Measurements from ENCODE around the gene WDR36.

WDR36 gene

DNA sequence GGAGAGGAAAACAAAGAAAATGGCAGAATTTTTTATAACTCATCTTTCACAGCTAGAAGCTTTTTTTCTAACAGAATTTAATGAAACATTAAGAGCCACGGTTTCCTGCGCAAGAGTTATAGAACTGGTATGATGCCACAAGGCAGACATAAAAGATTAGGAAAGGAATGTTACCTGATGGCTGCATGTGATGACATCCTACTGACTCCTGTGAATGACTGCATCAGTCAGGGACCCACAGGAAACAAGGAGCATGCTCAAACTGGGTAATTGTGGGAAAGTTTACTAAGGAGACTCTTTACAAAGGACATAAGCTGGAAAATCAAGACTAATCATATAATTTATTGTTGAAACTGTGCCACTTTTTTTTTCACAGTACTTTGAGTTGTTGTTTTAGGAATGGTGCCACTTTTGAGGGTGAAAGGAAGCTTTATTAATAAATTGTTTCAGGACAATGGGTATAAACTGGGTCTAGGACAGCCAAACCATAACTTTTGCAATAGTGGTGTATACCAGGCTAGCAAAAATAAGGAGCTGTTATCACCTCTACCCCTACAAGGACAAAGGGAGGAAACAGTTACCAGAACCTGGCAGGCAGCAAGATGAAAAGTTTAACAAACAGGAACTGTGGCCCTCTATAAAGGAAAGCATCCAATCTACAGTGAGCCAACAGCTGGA lies 25.7 kb upstream of the WDR36 start:
- TF ChIP-seq, protein P1, sequence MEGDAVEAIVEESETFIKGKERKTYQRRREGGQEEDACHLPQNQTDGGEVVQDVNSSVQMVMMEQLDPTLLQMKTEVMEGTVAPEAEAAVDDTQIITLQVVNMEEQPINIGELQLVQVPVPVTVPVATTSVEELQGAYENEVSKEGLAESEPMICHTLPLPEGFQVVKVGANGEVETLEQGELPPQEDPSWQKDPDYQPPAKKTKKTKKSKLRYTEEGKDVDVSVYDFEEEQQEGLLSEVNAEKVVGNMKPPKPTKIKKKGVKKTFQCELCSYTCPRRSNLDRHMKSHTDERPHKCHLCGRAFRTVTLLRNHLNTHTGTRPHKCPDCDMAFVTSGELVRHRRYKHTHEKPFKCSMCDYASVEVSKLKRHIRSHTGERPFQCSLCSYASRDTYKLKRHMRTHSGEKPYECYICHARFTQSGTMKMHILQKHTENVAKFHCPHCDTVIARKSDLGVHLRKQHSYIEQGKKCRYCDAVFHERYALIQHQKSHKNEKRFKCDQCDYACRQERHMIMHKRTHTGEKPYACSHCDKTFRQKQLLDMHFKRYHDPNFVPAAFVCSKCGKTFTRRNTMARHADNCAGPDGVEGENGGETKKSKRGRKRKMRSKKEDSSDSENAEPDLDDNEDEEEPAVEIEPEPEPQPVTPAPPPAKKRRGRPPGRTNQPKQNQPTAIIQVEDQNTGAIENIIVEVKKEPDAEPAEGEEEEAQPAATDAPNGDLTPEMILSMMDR (IDR thresholded peaks at IDR 0.05; ENCODE audit: borderline replicate concordance, control extremely low read depth, extremely low read depth, insufficient read depth, missing control alignments), result no peak
- no peak for DNase-seq (ENCODE audit: low spot score)
- in situ Hi-C loops (cut with MboI; ENCODE audit: low sequenced_read_pairs, unreplicated experiment), result loop anchor here (25.0 kb wide), 1 partner anchor 304 kb away; no protein-coding TSS in a partner anchor

DNA sequence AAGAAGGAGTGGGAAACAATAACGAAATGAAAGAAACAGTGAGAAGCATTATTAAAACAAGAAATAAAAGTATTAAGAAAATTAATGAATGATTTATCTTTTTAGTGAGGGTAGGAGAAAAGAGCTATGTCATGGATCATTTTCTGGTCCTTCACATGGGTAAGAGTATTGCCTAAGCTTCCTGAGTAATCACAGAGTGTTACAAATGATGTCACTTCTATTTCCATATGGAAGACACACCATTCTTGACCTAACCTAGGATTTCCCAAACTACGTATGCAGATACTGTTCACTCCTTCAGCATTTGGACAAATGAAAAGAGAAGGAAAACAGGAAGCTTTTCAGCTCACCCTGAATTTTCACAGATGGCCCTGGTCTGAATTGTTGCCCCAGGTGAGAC lies 23.9 kb upstream of the WDR36 start:
- DNase-seq (ENCODE audit: low spot score), result no peak
- in situ Hi-C loops (cut with MboI; ENCODE audit: low sequenced_read_pairs, unreplicated experiment), result loop anchor here (25.0 kb wide), 1 partner anchor 306 kb away; no protein-coding TSS in a partner anchor
- TF ChIP-seq, protein P1 (IDR thresholded peaks at IDR 0.05; ENCODE audit: borderline replicate concordance, control extremely low read depth, extremely low read depth, insufficient read depth, missing control alignments), result no peak

DNA sequence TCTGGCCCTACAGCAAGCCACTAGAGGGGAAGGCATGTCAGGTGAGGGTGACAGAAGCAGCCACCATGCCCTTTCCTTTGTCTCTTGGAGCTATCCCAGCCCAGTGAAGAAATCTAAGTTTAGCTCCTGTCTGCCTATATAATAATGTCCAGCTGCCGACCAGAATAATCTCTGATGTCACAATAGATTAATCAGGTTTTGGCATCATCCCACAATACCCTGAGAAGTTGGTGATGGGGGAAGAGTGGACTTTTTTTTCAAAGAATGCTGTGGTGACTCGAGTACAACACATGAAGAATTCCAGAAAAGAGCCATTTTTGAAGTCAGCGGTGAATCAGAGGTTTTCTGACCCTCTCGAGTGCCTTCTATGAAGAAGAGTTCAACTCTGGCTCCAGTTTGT lies 22.3 kb upstream of the WDR36 start:
- DNase-seq (ENCODE audit: low spot score), result no peak
- in situ Hi-C loops (cut with MboI; ENCODE audit: low sequenced_read_pairs, unreplicated experiment), result loop anchor here (25.0 kb wide), 1 partner anchor 308 kb away; no protein-coding TSS in a partner anchor
- TF ChIP-seq, protein P1 (IDR thresholded peaks at IDR 0.05; ENCODE audit: borderline replicate concordance, control extremely low read depth, extremely low read depth, insufficient read depth, missing control alignments), result no peak

DNA sequence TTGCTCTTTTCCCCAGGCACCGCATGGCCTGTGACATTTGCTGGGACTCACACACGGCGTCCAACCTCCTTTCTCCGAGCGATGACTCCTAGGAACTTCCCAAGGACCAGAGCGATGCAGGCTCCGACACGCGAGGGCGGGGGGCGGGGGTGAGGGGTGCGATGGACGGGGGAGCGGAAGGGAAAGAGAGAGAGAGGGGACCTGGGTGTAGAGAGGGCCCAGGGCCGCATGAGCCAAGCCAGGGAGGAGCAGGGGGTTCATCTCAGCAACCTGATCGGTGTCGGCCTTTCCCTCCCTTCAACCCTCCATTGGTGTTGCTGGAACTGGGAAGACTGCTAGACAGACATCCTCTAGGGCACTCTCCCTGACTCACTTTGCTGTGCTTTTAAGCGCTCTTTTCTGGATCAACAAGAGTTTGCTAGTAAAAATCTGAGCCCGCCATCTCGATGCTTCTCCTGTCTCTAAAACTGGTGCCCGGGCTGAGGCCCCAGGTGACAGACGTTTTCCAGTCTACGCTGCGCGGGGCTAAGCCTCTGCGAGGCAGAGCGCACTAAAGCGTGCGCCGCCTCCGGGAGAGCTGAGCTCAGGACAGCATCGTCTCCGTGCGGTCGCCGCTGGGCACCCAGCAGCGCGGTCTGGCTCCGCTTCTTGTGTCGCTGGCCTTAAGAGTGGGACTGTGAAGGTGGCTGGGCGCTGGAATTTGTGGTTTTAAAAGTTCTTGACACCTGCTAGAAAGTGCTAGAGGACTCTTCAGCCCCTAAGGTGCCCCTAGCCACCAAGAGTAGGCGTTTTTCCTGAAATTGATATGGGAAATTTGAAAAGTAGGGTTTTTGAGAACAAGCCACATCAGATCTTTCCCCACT lies 21.6 kb upstream of the WDR36 start:
- DNase-seq (ENCODE audit: low spot score), result no peak
- in situ Hi-C loops (cut with MboI; ENCODE audit: low sequenced_read_pairs, unreplicated experiment), result loop anchor here (25.0 kb wide), 1 partner anchor 308 kb away; no protein-coding TSS in a partner anchor
- TF ChIP-seq, protein P1 (IDR thresholded peaks at IDR 0.05; ENCODE audit: borderline replicate concordance, control extremely low read depth, extremely low read depth, insufficient read depth, missing control alignments), result no peak

DNA sequence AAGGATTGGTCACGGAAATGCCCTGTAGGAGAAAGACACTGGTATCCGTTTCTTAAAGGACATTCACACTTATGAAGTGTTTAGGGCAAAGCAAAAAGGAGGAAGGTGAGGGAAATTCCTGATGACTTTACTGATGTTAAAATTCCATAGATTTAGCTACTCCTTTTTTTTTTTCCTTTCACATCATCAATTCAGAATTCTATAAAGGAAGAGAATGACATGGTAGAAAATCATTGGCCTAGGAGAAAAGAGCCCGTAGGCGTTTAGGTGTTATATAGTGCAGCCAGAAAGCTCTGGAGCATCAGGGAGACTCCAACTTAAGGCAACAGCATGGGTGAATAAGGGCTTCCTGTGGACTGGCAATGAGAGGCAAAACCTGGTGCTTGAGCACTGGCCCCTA lies 20.7 kb upstream of the WDR36 start, which contains the start of gene TSLP:
Gene TSLP (plus strand): TSS at position 301 of the 400 bp plus-strand sequence. CDS start 178 bp downstream, outside the sequence.
- DNase-seq (ENCODE audit: low spot score), result no peak
- in situ Hi-C loops (cut with MboI; ENCODE audit: low sequenced_read_pairs, unreplicated experiment), result loop anchor here (25.0 kb wide), 1 partner anchor 309 kb away; no protein-coding TSS in a partner anchor
- TF ChIP-seq, protein P1 (IDR thresholded peaks at IDR 0.05; ENCODE audit: borderline replicate concordance, control extremely low read depth, extremely low read depth, insufficient read depth, missing control alignments), result no peak

DNA sequence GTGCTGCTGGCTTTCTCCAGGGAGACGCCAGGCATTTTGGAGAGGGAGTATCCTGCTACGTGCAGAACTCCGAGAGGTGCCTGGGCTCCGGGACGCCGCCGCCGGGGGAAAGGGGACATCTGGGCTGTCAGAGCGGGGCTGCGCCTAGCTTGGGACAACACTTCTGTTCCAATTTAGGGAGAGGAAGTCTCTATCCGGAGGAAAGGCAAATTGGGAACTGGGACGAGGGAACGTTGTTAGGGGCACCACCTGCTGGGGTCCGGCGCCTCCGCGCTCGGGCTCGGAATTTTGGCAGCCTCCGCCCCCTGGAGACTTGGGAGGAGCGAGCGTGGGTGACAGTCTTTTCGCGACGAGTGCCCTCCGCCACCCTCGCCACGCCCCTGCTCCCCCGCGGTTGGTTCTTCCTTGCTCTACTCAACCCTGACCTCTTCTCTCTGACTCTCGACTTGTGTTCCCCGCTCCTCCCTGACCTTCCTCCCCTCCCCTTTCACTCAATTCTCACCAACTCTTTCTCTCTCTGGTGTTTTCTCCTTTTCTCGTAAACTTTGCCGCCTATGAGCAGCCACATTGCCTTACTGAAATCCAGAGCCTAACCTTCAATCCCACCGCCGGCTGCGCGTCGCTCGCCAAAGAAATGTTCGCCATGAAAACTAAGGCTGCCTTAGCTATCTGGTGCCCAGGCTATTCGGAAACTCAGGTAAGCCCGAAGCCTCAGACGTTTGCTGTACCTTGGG lies 19.0 kb upstream of the WDR36 start:
- DNase-seq (ENCODE audit: low spot score), result peak; percentile 53
- in situ Hi-C loops (cut with MboI; ENCODE audit: low sequenced_read_pairs, unreplicated experiment), result loop anchor here (25.0 kb wide), 1 partner anchor 311 kb away; no protein-coding TSS in a partner anchor
- TF ChIP-seq, protein P1 (IDR thresholded peaks at IDR 0.05; ENCODE audit: borderline replicate concordance, control extremely low read depth, extremely low read depth, insufficient read depth, missing control alignments), result no peak

Data from GM13976 (cell line).